GM19099 (cell line): Measurements from ENCODE around the gene DET1.
A peak's percentile ranks its signal among the peaks of the same experiment; 100 is the strongest.

Source experiments
- POLR2A ChIP-seq: IDR thresholded peaks from 3 replicates; pipeline ENCODE4 v1.6.1; 2011; ENCODE audit warnings: low read depth; ENCODE audit not compliant: insufficient read length; ENCODE audit errors: extremely low read depth

The DET1 gene

GRCh38 chr15:88546248-88547129, at the start of gene DET1:
DET1 (minus strand) TSS chr15:88546681; CDS start chr15:88531705, 14,976 bp downstream.
- TF ChIP-seq POLR2A: peak; percentile 5

GRCh38 chr15:88591384-88591783, 44.9 kb upstream of the DET1 start:
- no peak for TF ChIP-seq POLR2A

- no peak for TF ChIP-seq POLR2A
Observed at GRCh38 chr15:88590759-88591158, 44.3 kb upstream of the DET1 start.

GRCh38 chr15:88586401-88587162, 40.1 kb upstream of the DET1 start:
- no peak for TF ChIP-seq POLR2A

- TF ChIP-seq POLR2A: no peak
Observed at GRCh38 chr15:88580532-88580931, 34.1 kb upstream of the DET1 start.

GRCh38 chr15:88579322-88579721, 32.8 kb upstream of the DET1 start:
- no peak for TF ChIP-seq POLR2A

GRCh38 chr15:88574655-88575054, 28.2 kb upstream of the DET1 start:
- no peak for TF ChIP-seq POLR2A

GRCh38 chr15:88574077-88574476, 27.6 kb upstream of the DET1 start:
- no peak for TF ChIP-seq POLR2A

GRCh38 chr15:88571852-88572259, 25.4 kb upstream of the DET1 start:
- no peak for TF ChIP-seq POLR2A

- no peak for TF ChIP-seq POLR2A
Observed at GRCh38 chr15:88571153-88571851, 24.8 kb upstream of the DET1 start.

GRCh38 chr15:88568589-88568988, 22.1 kb upstream of the DET1 start:
- TF ChIP-seq POLR2A: no peak

- TF ChIP-seq POLR2A: no peak
Observed at GRCh38 chr15:88564741-88565140, 18.3 kb upstream of the DET1 start.

- no peak for TF ChIP-seq POLR2A
Observed at GRCh38 chr15:88563638-88564037, 17.2 kb upstream of the DET1 start.

- TF ChIP-seq POLR2A: no peak
Observed at GRCh38 chr15:88543065-88543776, 3.3 kb downstream of the DET1 start.

GRCh38 chr15:88542342-88542733, 4.1 kb downstream of the DET1 start:
- no peak for TF ChIP-seq POLR2A

- TF ChIP-seq POLR2A: no peak
Observed at GRCh38 chr15:88541709-88542341, 4.7 kb downstream of the DET1 start.
